ENCODE data around the gene C16orf90.

DNA sequence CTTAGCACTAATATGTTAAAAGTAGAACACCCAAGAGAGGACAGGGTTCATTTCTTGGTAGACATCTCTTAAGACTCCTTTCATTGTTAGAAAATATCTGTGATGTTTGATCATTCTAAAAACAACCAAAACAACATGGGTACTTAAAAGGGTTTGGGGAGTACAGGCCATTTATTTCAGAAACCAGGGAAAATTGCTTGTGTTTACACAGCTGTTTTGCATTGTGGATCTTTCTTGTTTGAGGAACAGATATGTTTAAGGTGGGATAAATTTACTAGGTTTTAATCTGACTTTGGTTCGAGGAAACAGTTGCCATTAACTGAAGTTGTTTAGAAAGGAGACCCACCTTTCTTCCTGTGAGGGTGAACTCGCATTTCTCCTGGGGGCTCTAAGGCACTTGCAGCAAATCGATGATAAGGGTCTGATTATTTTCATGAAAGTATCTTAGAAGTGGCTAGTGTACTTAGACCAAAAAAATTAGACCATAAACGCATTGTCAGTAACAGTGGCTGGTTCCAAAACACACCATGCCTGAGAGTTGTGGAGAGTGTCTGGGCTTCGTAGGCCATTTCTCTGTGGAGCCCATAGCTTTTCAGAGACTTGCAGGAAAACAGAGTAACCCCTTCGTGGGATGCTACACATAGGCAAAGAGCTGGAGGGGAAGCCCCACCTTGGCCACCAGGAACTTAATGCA, 23.1 kb upstream of the C16orf90 start:
- no peak for TF ChIP-seq GATA2 (IDR thresholded peaks at IDR 0.05; ENCODE audit: low read depth, low read length)
- no peak for TF ChIP-seq GATA3 (IDR thresholded peaks at IDR 0.05; ENCODE audit: low read depth, low read length)

All from SH-SY5Y (cell line).